GM19468 (cell line): ENCODE data around the gene KRTCAP2.

ENCODE experiments used
- ATAC-seq: cut with Tn5 transposase; IDR thresholded peaks from one replicate; pipeline ENCODE4 v1.9.1; 2021; ENCODE audit warnings: mild to moderate bottlenecking, moderate library complexity, moderate number of reproducible peaks; ENCODE audit not compliant: unreplicated experiment; ENCODE audit errors: extremely low read depth

Gene KRTCAP2

GRCh38 chr1:155137154-155137949 lies 35.8 kb downstream of the KRTCAP2 start:
- no peak for ATAC-seq

- no peak for ATAC-seq
Observed at GRCh38 chr1:155136748-155137147, 36.4 kb downstream of the KRTCAP2 start.

DNA sequence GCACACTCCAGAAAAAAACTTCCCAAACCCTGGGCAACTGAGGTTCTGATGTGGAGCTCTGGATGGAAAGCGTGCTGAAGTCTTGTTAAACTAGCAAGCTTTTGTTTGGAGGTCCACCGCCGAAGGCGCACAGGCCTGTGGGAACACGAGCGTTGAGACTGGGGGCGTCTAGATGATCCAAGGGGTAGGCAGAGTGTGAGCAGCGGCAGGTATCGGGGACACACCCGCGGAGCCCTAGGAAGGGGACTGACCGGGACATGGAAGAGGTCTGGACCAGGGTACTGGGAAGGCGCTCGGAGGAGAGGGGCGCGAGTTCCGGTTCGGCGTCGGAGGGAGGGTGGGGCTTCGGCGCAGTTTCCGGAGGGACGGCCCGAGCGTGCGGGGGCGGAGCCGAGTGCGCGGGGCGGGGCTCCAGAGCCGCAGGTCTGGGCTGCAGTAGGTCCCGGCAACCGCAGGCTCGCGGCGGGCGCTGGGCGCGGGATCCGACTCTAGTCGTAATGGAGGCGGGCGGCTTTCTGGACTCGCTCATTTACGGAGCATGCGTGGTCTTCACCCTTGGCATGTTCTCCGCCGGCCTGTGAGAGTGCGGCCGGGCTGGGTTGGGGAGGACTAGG lies 37.6 kb downstream of the KRTCAP2 start, which contains the start of gene SLC50A1:
SLC50A1 (plus strand) TSS at position 438 of the 614 bp plus-strand sequence; CDS start at position 498, 60 bp downstream.
- ATAC-seq: peak; percentile 38

DNA sequence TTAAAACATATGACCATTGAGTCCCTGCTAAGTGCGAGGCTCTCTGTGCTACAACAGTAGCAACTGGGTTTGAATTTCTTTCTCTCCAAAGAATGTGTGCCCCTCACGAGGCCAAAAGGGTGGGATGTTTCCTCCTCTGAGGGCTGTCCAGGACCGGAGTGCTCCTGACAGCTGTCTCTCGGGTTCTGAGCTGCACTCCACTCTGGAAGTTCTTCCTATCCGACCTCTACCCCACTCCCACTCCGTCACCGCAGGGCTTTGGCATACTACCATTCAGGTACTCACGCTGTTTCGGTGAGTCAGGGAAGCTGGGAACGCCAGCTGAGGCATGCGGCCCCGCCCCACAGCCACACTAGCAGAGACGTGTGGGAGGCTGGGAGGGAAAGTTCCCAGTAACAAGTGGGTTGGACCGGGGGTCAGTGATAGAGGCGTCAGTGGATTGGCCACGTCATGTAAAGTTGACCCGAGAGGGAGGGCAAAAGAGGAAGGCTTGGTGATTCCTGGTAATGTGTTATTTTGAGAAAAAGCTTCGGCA lies 38.2 kb downstream of the KRTCAP2 start:
- ATAC-seq: no peak

DNA sequence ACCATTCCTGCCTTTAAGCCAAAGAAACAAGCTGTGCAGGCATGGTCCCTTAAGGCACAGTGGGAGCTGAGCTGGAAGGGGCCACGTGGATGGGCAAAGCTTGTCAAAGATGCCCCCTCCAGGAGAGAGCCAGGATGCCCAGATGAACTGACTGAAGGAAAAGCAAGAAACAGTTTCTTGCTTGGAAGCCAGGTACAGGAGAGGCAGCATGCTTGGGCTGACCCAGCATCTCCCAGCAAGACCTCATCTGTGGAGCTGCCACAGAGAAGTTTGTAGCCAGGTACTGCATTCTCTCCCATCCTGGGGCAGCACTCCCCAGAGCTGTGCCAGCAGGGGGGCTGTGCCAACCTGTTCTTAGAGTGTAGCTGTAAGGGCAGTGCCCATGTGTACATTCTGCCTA lies 38.8 kb downstream of the KRTCAP2 start:
- no peak for ATAC-seq

GRCh38 chr1:155133799-155134281 lies 39.3 kb downstream of the KRTCAP2 start:
- no peak for ATAC-seq

DNA sequence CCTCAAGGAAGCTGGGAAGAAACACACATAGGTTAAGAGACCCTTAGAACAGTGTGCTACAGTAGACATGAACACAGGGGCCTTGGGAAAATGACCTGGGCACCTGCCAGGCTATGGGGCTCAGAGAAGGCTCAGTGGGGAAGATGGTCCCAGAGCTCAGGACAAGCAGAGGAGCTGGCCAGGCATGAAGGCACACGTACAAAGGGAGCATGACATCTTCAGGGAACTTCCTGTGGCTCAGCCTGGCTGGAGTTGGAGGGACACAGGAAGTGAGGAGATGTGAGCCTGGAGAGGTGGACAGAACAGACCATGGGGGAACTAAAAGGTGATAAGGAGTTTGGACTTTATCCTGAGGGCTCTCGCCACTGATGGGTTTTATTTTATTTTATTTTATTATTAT lies 41.2 kb downstream of the KRTCAP2 start:
- ATAC-seq: no peak

- ATAC-seq: no peak
Observed at GRCh38 chr1:155131285-155131684, 41.8 kb downstream of the KRTCAP2 start.

- no peak for ATAC-seq
Observed at GRCh38 chr1:155130272-155131006, 42.7 kb downstream of the KRTCAP2 start.

DNA sequence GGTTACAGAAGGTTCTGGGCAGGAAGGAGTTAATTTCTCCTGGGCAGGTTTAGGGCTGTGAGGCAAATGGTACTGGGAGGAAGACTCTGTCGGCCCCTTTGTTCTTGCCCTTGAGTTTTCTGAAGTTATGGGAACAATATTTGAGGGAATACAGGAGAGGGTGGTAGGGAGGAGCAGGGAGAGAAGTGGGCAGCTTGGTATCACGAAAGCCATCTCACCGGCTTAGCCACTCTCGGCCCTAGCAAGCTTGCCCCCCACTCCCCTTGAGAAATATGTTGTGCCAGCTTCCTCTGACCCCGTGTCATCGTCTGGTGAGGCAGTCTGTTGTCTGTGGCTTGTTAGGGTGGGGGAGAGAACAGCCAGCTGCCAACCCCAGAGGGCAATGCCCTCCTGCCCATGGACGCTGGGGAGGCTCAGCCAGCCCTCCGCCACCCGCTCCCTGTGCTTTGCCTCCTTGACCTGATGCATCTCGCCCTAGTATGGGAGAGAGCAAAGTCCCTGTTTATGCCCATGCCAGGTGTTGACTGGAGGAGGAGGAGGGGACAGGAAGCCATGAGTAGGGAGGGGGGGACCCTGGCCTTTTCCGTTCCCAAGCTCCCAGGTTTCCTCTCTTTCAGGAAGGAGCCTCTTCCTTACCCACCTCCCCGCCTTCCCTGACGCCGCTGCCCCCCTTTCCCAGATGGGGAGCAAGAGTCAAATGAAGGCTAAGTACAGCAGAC lies 44.2 kb downstream of the KRTCAP2 start:
- ATAC-seq: no peak

- ATAC-seq: no peak
Observed at GRCh38 chr1:155127967-155128754, 44.9 kb downstream of the KRTCAP2 start.

- no peak for ATAC-seq
Observed at GRCh38 chr1:155127105-155127966, 45.8 kb downstream of the KRTCAP2 start, which contains the start of gene EFNA1. Gene EFNA1, plus strand, starts transcription at chr1:155127876. Its CDS starts 102 bp downstream, at chr1:155127978.

DNA sequence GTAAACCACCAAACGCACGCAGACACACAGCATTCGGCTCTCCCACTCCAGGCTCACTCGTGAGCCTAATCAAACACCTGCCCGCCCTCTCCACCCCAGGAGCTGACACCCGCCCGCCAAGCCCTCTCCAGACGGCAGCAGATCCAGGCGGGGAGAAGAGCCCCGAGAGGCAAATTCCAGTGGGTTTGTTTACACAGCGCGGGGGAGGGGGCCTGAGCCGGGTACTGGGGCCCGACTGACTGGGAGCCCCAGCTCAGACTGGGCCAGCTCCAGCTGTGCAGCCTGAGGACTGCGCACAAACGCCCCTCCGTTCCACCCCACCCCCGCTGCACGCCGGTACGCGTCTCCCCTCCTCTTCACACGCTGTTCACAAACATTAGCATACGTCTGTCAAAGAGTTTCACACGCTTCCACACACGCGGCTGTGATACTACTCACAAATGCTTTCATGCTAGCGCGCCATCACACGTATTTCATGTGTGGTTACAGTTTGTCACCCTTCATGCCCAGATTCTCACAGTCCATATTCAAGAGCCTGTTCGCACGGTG lies 46.5 kb downstream of the KRTCAP2 start:
- no peak for ATAC-seq

DNA sequence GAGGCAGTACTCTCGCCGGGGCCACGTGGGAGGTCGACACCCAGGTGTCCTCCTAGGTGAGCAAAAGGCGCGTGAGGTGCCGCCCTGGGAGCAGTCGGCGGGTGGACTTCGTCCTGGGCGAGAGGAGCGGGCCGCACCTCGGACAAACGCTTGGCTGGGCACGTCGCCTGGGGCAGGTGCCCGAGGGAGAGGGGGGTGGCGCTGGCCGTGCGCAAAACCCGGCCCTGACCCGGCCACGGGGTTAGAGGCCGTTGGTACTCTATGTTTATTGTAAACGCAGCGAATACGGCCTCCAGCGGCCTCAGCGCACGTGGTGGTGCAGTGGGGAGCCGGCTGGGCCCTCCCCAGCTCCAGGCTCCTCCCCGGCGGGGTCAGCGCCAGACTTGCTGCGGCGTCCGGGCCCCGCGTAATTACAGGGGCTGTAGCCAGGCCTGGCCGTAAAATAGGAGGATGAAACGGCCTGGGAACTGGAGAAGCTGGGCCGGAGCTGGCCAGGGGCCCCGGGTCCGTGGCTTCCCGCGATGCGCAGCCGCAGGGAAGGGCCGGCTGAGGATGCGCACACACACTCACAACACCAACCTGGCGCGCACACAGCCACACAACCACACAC lies 47.1 kb downstream of the KRTCAP2 start:
- no peak for ATAC-seq

DNA sequence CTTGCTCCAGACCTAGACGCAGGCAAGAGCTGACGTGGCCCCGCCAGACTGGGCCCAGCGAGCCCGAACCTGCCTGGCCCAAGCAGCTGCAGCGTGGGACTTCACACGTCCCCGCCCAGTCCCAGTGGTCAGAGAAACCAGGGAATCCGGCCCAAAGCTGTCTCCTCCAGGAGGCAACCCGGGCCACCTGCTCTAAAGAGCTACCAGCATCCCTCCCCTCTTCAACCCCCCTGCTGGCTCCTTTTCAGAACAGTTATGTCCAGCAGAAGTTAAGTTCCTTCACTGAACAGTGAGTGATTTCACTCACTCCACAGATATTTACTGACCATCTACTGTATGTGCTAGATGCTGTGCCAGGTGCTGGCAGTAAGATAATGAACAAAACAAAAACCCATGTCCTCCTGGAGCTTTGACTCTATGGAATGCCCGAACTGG lies 47.6 kb downstream of the KRTCAP2 start:
- ATAC-seq: no peak

GRCh38 chr1:155124503-155125463 lies 48.3 kb downstream of the KRTCAP2 start:
- no peak for ATAC-seq
